GM19438 (cell line): ENCODE results near the gene PLXNA4.

Experiments used
- ATAC-seq: cut with Tn5 transposase; IDR thresholded peaks from one replicate; pipeline ENCODE4 v1.9.1; 2021; ENCODE audit warnings: low read depth; ENCODE audit not compliant: unreplicated experiment

Gene PLXNA4

GRCh38 chr7:132255115-132255797, 321.0 kb downstream of the PLXNA4 start:
- ATAC-seq = no peak

- no peak for ATAC-seq
Observed at GRCh38 chr7:132254455-132254854, 321.8 kb downstream of the PLXNA4 start.

- no peak for ATAC-seq
Observed at GRCh38 chr7:132252793-132253100, 323.5 kb downstream of the PLXNA4 start.

GRCh38 chr7:132251327-132251659, 325.0 kb downstream of the PLXNA4 start:
- ATAC-seq = no peak

- ATAC-seq = no peak
Observed at GRCh38 chr7:132250480-132251326, 325.6 kb downstream of the PLXNA4 start.

- ATAC-seq = no peak
Observed at GRCh38 chr7:132249256-132249971, 326.9 kb downstream of the PLXNA4 start.

GRCh38 chr7:132248841-132249240, 327.4 kb downstream of the PLXNA4 start:
- no peak for ATAC-seq

GRCh38 chr7:132247995-132248618, 328.2 kb downstream of the PLXNA4 start:
- no peak for ATAC-seq

GRCh38 chr7:132246591-132246990, 329.7 kb downstream of the PLXNA4 start:
- ATAC-seq = no peak

- no peak for ATAC-seq
Observed at GRCh38 chr7:132245539-132245938, 330.7 kb downstream of the PLXNA4 start.

- no peak for ATAC-seq
Observed at GRCh38 chr7:132244903-132245480, 331.3 kb downstream of the PLXNA4 start.

- ATAC-seq = no peak
Observed at GRCh38 chr7:132243463-132243862, 332.8 kb downstream of the PLXNA4 start.

- ATAC-seq = no peak
Observed at GRCh38 chr7:132243051-132243450, 333.2 kb downstream of the PLXNA4 start.

- ATAC-seq = no peak
Observed at GRCh38 chr7:132242192-132242812, 334.0 kb downstream of the PLXNA4 start.

- no peak for ATAC-seq
Observed at GRCh38 chr7:132240821-132241422, 335.3 kb downstream of the PLXNA4 start.

GRCh38 chr7:132240262-132240661, 336.0 kb downstream of the PLXNA4 start:
- ATAC-seq = no peak

GRCh38 chr7:132239422-132239994, 336.8 kb downstream of the PLXNA4 start:
- ATAC-seq = no peak

- ATAC-seq = no peak
Observed at GRCh38 chr7:132234711-132235110, 341.6 kb downstream of the PLXNA4 start.

GRCh38 chr7:132232406-132232805, 343.9 kb downstream of the PLXNA4 start:
- ATAC-seq = no peak

GRCh38 chr7:132230462-132230861, 345.8 kb downstream of the PLXNA4 start:
- ATAC-seq = no peak
